ENCODE data around the gene SERPINA3. TPM values are rescaled to one million over a fixed set of nuclear protein-coding genes. Genes with fewer than 3 reads are reported as not detected.
"Not testable (repeated sequence)": the region's sequence is repeated elsewhere in the genome, so short reads cannot be mapped to it uniquely, and the experiment has no call there.

SERPINA3 gene
- total and polyA plus RNA-seq, 5 donors, result 56.4 to 390 (median 192) TPM

GRCh38 chr14:94598816-94599655 lies 13.2 kb upstream of the SERPINA3 start:
- H3K4me1 ChIP-seq (ENCODE audit: control insufficient read depth, insufficient read depth, low read length), result peaks cover 13% of the 10 kb centered on the region
- peak overlapping the region; percentile 54 for H3K27ac ChIP-seq (ENCODE audit: low read length)
- H3K27me3 ChIP-seq (ENCODE audit: control insufficient read depth, insufficient read depth), result no peaks in the 10 kb centered on the region
- intact Hi-C loops (cut with DNase I), result no loop called here
- H3K4me3 ChIP-seq (ENCODE audit: low read length), result no peak overlapping the region
- no peaks in the 10 kb centered on the region for H3K9me3 ChIP-seq (ENCODE audit: control insufficient read depth, low read length)
- DNase-seq, result peak; percentile 69 to 86 (median 74)
- WGBS, result 69% methylated on average over 11 of the region's 11 CpGs
- ATAC-seq, result peak; percentile 77 to 84

GRCh38 chr14:94599656-94600004 lies 12.6 kb upstream of the SERPINA3 start:
- no peak for DNase-seq
- no peaks in the 10 kb centered on the region for H3K27me3 ChIP-seq (ENCODE audit: control insufficient read depth, insufficient read depth)
- WGBS, result 41% methylated on average over 3 of the region's 3 CpGs
- no peaks in the 10 kb centered on the region for H3K9me3 ChIP-seq (ENCODE audit: control insufficient read depth, low read length)
- H3K27ac ChIP-seq (ENCODE audit: low read length), result peak overlapping the region; percentile 54
- intact Hi-C loops (cut with DNase I), result no loop called here
- no peak overlapping the region for H3K4me3 ChIP-seq (ENCODE audit: low read length)
- ATAC-seq, result no peak
- H3K4me1 ChIP-seq (ENCODE audit: control insufficient read depth, insufficient read depth, low read length), result peaks cover 13% of the 10 kb centered on the region

- peak overlapping the region; percentile 79 for H3K27ac ChIP-seq (ENCODE audit: low read length)
- H3K27me3 ChIP-seq (ENCODE audit: control insufficient read depth, insufficient read depth), result no peaks in the 10 kb centered on the region
- intact Hi-C loops (cut with DNase I), result no loop called here
- peak in 1 of 3 donors; percentile 53 for DNase-seq
- H3K4me1 ChIP-seq (ENCODE audit: control insufficient read depth, insufficient read depth, low read length), result peaks cover 13% of the 10 kb centered on the region
- 82% methylated on average over 11 of the region's 11 CpGs for WGBS
- no peak overlapping the region for H3K4me3 ChIP-seq (ENCODE audit: low read length)
- no peaks in the 10 kb centered on the region for H3K9me3 ChIP-seq (ENCODE audit: control insufficient read depth, low read length)
- no peak for ATAC-seq
These were observed 12.0 kb upstream of the SERPINA3 start for GRCh38 chr14:94600148-94600545.

- DNase-seq (peak; percentile 85 to 93 (median 88)), ATAC-seq (peak; percentile 87)
- H3K9me3 ChIP-seq (ENCODE audit: control insufficient read depth, low read length), result no peaks in the 10 kb centered on the region
- peaks cover 13% of the 10 kb centered on the region for H3K4me1 ChIP-seq (ENCODE audit: control insufficient read depth, insufficient read depth, low read length)
- 20% methylated on average over 6 of the region's 6 CpGs for WGBS
- H3K27ac ChIP-seq (ENCODE audit: low read length), result peak overlapping the region; percentile 75
- H3K27me3 ChIP-seq (ENCODE audit: control insufficient read depth, insufficient read depth), result no peaks in the 10 kb centered on the region
- intact Hi-C loops (cut with DNase I), result no loop called here
- H3K4me3 ChIP-seq (ENCODE audit: low read length), result no peak overlapping the region
These were observed 10.3 kb upstream of the SERPINA3 start for GRCh38 chr14:94601884-94602391.

- intact Hi-C loops (cut with DNase I), result no loop called here
- ATAC-seq (no peak), DNase-seq (no peak)
- WGBS, result 87% methylated on average over 5 of the region's 5 CpGs
- no peaks in the 10 kb centered on the region for H3K27me3 ChIP-seq (ENCODE audit: control insufficient read depth, insufficient read depth)
- peaks cover 13% of the 10 kb centered on the region for H3K4me1 ChIP-seq (ENCODE audit: control insufficient read depth, insufficient read depth, low read length)
- H3K4me3 ChIP-seq (ENCODE audit: low read length), result no peak overlapping the region
- H3K9me3 ChIP-seq (ENCODE audit: control insufficient read depth, low read length), result no peaks in the 10 kb centered on the region
- no peak overlapping the region for H3K27ac ChIP-seq (ENCODE audit: low read length)
These were observed 9.5 kb upstream of the SERPINA3 start for GRCh38 chr14:94602722-94603121.

GRCh38 chr14:94605361-94605760 lies 6.8 kb upstream of the SERPINA3 start:
- Histone ChIP-seq H3K4me1 (ENCODE audit: control insufficient read depth, insufficient read depth, low read length) (peaks cover 2% of the 10 kb centered on the region), H3K27ac (ENCODE audit: low read length) (no peak overlapping the region), H3K27me3 (ENCODE audit: control insufficient read depth, insufficient read depth) (no peaks in the 10 kb centered on the region), H3K4me3 (ENCODE audit: low read length) (no peak overlapping the region), H3K9me3 (ENCODE audit: control insufficient read depth, low read length) (no peaks in the 10 kb centered on the region)
- DNase-seq (no peak), ATAC-seq (no peak)
- intact Hi-C loops (cut with DNase I), result no loop called here
- whole genome bisulfite sequencing, result 57% methylated on average over 3 of the region's 3 CpGs

GRCh38 chr14:94608966-94609365 lies 3.2 kb upstream of the SERPINA3 start:
- DNase-seq; H3K27ac ChIP-seq (ENCODE audit: low read length); H3K4me1 ChIP-seq (ENCODE audit: control insufficient read depth, insufficient read depth, low read length); H3K27me3 ChIP-seq (ENCODE audit: control insufficient read depth, insufficient read depth); H3K4me3 ChIP-seq (ENCODE audit: low read length); H3K9me3 ChIP-seq (ENCODE audit: control insufficient read depth, low read length); intact Hi-C loops (cut with DNase I); ATAC-seq: not testable (repeated sequence)
- 69% methylated on average over 1 of the region's 1 CpG for WGBS

- intact Hi-C loops (cut with DNase I), result no loop called here
- no peak for ATAC-seq
- WGBS, result 88% methylated on average over 5 of the region's 5 CpGs
These were observed 1.0 kb upstream of the SERPINA3 start for GRCh38 chr14:94611179-94611578.

GRCh38 chr14:94612580-94613554 lies 676 bp downstream of the SERPINA3 start:
- intact Hi-C loops (cut with DNase I), result no loop called here
- peak overlapping the region; percentile 30 for H3K4me3 ChIP-seq (ENCODE audit: low read length)
- H3K9me3 ChIP-seq (ENCODE audit: control insufficient read depth, low read length), result no peaks in the 10 kb centered on the region
- H3K27ac ChIP-seq (ENCODE audit: low read length), result peak overlapping the region; percentile 62
- H3K27me3 ChIP-seq (ENCODE audit: control insufficient read depth, insufficient read depth), result no peaks in the 10 kb centered on the region
- ATAC-seq, result peak; percentile 36 to 77
- WGBS, result 43% methylated on average over 9 of the region's 9 CpGs
- no peaks in the 10 kb centered on the region for H3K4me1 ChIP-seq (ENCODE audit: control insufficient read depth, insufficient read depth, low read length)
- peak; percentile 44 to 84 (median 75) for DNase-seq

More at GRCh38 chr14:94611179-94611578, 1.0 kb upstream of the SERPINA3 start:
- H3K4me3 ChIP-seq (ENCODE audit: low read length), result no peak overlapping the region
- no peak for DNase-seq
- H3K9me3 ChIP-seq (ENCODE audit: control insufficient read depth, low read length), result no peaks in the 10 kb centered on the region
- H3K27me3 ChIP-seq (ENCODE audit: control insufficient read depth, insufficient read depth), result no peaks in the 10 kb centered on the region
- H3K4me1 ChIP-seq (ENCODE audit: control insufficient read depth, insufficient read depth, low read length), result no peaks in the 10 kb centered on the region
- no peak overlapping the region for H3K27ac ChIP-seq (ENCODE audit: low read length)

GRCh38 chr14:94613720-94614644 lies 1.8 kb downstream of the SERPINA3 start:
- ATAC-seq, result no peak
- 80% methylated on average over 20 of the region's 20 CpGs for WGBS
- intact Hi-C loops (cut with DNase I), result no loop called here
- no peaks in the 10 kb centered on the region for H3K4me1 ChIP-seq (ENCODE audit: control insufficient read depth, insufficient read depth, low read length)
- H3K9me3 ChIP-seq (ENCODE audit: control insufficient read depth, low read length), result peaks cover 2% of the 10 kb centered on the region
- no peak overlapping the region for H3K4me3 ChIP-seq (ENCODE audit: low read length)
- no peak overlapping the region for H3K27ac ChIP-seq (ENCODE audit: low read length)
- H3K27me3 ChIP-seq (ENCODE audit: control insufficient read depth, insufficient read depth), result no peaks in the 10 kb centered on the region
- DNase-seq, result no peak

Measured in right cardiac atrium (tissue), 5 donors.